Loucy (cell line): ENCODE data around the gene SPOCK3.

Experiments
- H2AFZ ChIP-seq: fragments of 200-600 bp; sonication (generic); 2 replicates; pipeline ENCODE4 v1.6.0; 2016; ENCODE audit warnings: antibody characterized with exemption, mild to moderate bottlenecking, low read length, moderate library complexity
- H3F3A ChIP-seq: fragments of 200-600 bp; 2 replicates; pipeline ENCODE4 v1.6.0; 2016; ENCODE audit warnings: antibody characterized with exemption, low read depth, mild to moderate bottlenecking
- H3K27me3 ChIP-seq: fragments of 200-600 bp; sonication (generic); 2 replicates; pipeline ENCODE4 v1.6.1; 2014; ENCODE audit warnings: low read length, mild to moderate bottlenecking; ENCODE audit not compliant: insufficient read depth, poor library complexity, severe bottlenecking
- H3K36me3 ChIP-seq: fragments of 200-600 bp; sonication (generic); 2 replicates; pipeline ENCODE4 v1.6.1; 2016; ENCODE audit warnings: low read length; ENCODE audit not compliant: insufficient read depth
- H3K4me1 ChIP-seq: fragments of 200-600 bp; sonication (generic); 2 replicates; pipeline ENCODE4 v1.5.1; 2014; ENCODE audit warnings: low read length, mild to moderate bottlenecking; ENCODE audit not compliant: insufficient read depth, poor library complexity, severe bottlenecking
- H3K4me2 ChIP-seq: fragments of 200-600 bp; sonication (generic); 2 replicates; pipeline ENCODE4 v1.6.0; 2014; ENCODE audit warnings: antibody characterized with exemption, low read length, low read depth, mild to moderate bottlenecking; ENCODE audit not compliant: poor library complexity, severe bottlenecking
- H3K4me3 ChIP-seq: fragments of 200-600 bp; sonication (generic); 2 replicates; pipeline ENCODE4 v1.5.1; 2014; ENCODE audit warnings: low read length, mild to moderate bottlenecking, mixed read lengths; ENCODE audit not compliant: poor library complexity, severe bottlenecking
- H3K79me2 ChIP-seq: fragments of 200-600 bp; sonication (generic); 2 replicates; pipeline ENCODE4 v1.6.1; 2014; ENCODE audit warnings: low read length; ENCODE audit not compliant: insufficient read depth
- H3K9ac ChIP-seq: fragments of 200-600 bp; sonication (generic); 2 replicates; pipeline ENCODE4 v1.6.0; 2014; ENCODE audit warnings: mild to moderate bottlenecking, low read depth, low read length, moderate library complexity; ENCODE audit not compliant: poor library complexity, severe bottlenecking
- H3K9me2 ChIP-seq: fragments of 200-600 bp; sonication (generic); replicated peaks from 2 replicates; pipeline ENCODE4 v1.6.1; 2016; ENCODE audit warnings: low read depth, low read length, mixed read lengths
- H3K9me3 ChIP-seq: fragments of 200-600 bp; sonication (generic); 2 replicates; pipeline ENCODE4 v1.6.1; 2014; ENCODE audit warnings: mild to moderate bottlenecking, antibody characterized with exemption, low read length, low read depth; ENCODE audit not compliant: insufficient read depth
- H4K20me1 ChIP-seq: fragments of 200-600 bp; sonication (generic); 2 replicates; pipeline ENCODE4 v1.6.0; 2014; ENCODE audit warnings: antibody characterized with exemption, low read length, mild to moderate bottlenecking; ENCODE audit not compliant: insufficient read depth, poor library complexity, severe bottlenecking
- EZH2phosphoT487 ChIP-seq: fragments of 200-600 bp; IDR thresholded peaks from 2 replicates; pipeline ENCODE4 v1.6.1; 2018; ENCODE audit warnings: antibody characterized with exemption, mild to moderate bottlenecking, moderate library complexity, borderline replicate concordance
- TF ChIP-seq, protein P1 (sequence below): fragments of 200-600 bp; sonication (generic); conservative IDR thresholded peaks from 2 replicates; pipeline ENCODE4 v1.5.1; 2014; ENCODE audit warnings: mild to moderate bottlenecking, antibody characterized with exemption, low read length

The SPOCK3 gene

DNA sequence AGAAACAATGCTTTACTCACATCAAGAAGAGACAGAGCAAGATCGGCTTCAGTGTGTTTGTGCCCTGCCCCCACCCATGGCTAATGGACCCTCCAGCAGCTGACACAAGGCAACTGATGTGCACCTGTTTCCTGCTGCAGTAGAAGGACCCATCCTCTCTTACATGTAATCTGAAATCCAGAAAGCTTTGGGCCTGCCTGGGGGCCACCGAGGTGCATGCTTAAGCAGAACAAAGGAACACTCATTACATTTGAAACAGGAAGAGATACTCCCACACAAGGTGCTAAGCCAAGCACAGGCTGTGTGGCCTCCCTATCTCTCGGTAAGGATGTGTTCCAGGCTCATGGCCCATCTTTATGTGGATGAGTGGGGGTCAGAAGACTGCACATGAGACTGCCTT, 338.0 kb downstream of the SPOCK3 start:
- H3K36me3 ChIP-seq, result no peaks in the 10 kb centered on the region
- H4K20me1 ChIP-seq, result no peaks in the 10 kb centered on the region
- H3K4me1 ChIP-seq, result no peaks in the 10 kb centered on the region
- no peaks in the 10 kb centered on the region for H3F3A ChIP-seq
- no peaks in the 10 kb centered on the region for H3K9me3 ChIP-seq
- no peak overlapping the region for H3K4me3 ChIP-seq
- H2AFZ ChIP-seq, result no peak overlapping the region
- no peaks in the 10 kb centered on the region for H3K27me3 ChIP-seq
- H3K4me2 ChIP-seq, result no peak overlapping the region
- no peak overlapping the region for H3K9ac ChIP-seq
- H3K9me2 ChIP-seq, result no peaks in the 10 kb centered on the region
- TF ChIP-seq EZH2phosphoT487, result no peak
- no peaks in the 10 kb centered on the region for H3K79me2 ChIP-seq

DNA sequence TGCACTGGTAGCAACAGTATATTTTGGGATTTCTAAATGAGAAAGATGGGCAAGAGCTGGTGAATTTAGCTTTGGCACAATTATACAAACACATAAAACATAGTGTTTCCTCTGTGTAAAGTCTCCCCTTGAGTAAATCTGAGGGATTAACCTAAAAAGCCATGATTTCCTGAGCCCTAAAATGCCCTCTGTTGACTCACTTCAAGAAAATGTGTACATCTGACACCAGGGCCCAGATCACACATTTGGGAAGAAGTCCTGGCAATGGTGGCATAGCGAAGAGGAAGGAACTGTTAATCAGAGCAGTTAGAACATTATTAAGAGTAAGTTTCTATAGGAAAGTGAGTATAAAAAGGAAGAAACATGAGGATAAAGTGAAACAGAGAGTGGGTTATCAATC, 338.5 kb downstream of the SPOCK3 start:
- no peaks in the 10 kb centered on the region for H3K27me3 ChIP-seq
- no peaks in the 10 kb centered on the region for H4K20me1 ChIP-seq
- H3K9me3 ChIP-seq, result no peaks in the 10 kb centered on the region
- H2AFZ ChIP-seq, result no peak overlapping the region
- H3K9ac ChIP-seq, result no peak overlapping the region
- no peaks in the 10 kb centered on the region for H3K9me2 ChIP-seq
- TF ChIP-seq, protein P1, sequence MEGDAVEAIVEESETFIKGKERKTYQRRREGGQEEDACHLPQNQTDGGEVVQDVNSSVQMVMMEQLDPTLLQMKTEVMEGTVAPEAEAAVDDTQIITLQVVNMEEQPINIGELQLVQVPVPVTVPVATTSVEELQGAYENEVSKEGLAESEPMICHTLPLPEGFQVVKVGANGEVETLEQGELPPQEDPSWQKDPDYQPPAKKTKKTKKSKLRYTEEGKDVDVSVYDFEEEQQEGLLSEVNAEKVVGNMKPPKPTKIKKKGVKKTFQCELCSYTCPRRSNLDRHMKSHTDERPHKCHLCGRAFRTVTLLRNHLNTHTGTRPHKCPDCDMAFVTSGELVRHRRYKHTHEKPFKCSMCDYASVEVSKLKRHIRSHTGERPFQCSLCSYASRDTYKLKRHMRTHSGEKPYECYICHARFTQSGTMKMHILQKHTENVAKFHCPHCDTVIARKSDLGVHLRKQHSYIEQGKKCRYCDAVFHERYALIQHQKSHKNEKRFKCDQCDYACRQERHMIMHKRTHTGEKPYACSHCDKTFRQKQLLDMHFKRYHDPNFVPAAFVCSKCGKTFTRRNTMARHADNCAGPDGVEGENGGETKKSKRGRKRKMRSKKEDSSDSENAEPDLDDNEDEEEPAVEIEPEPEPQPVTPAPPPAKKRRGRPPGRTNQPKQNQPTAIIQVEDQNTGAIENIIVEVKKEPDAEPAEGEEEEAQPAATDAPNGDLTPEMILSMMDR, result no peak
- no peak for TF ChIP-seq EZH2phosphoT487
- H3K4me1 ChIP-seq, result no peaks in the 10 kb centered on the region
- no peaks in the 10 kb centered on the region for H3K79me2 ChIP-seq
- no peaks in the 10 kb centered on the region for H3K36me3 ChIP-seq
- H3K4me3 ChIP-seq, result no peak overlapping the region
- H3F3A ChIP-seq, result no peaks in the 10 kb centered on the region
- no peak overlapping the region for H3K4me2 ChIP-seq

DNA sequence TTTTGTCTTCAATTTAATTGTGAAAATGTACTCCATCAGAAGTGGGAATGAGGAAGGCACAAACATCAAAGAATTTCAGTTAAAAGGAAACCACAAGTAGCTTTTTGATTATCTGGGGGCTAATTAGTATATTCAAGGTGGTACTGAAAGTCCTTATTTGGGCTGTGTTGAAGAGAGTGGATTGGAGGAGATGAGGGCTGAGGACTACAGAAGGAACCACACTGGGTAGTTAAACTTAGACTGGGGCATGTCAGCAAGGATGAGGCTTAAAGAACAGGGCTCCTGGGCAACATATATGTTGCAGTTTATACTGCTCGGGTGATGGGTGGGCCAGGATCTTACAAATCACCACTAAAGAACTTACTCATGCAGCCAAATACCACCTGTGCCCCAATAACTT, 346.8 kb downstream of the SPOCK3 start:
- TF ChIP-seq, protein P1, result no peak
- TF ChIP-seq EZH2phosphoT487, result no peak

DNA sequence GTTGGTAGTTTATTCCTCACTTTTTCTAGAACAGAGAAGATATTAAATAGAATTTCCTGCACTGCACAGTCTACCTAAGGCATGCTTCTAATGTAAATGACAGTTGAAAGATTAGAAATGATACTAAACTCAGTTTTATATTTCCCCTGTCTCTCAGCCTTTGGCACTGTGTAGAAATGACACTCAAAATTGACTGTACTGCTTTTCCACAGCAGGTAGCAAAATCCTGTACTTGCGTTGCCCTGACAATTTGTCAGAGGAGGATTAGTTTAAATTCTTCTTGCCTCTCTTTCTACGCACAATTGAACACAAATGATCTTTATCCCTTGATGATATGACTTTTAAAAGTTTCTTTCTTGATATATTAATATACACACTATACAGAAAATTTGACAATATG, 347.6 kb downstream of the SPOCK3 start:
- H3K36me3 ChIP-seq, result no peaks in the 10 kb centered on the region
- H3K4me2 ChIP-seq, result no peak overlapping the region
- no peaks in the 10 kb centered on the region for H3K9me3 ChIP-seq
- no peaks in the 10 kb centered on the region for H4K20me1 ChIP-seq
- no peak overlapping the region for H3K9ac ChIP-seq
- H3K4me1 ChIP-seq, result peaks cover 2% of the 10 kb centered on the region
- no peaks in the 10 kb centered on the region for H3K9me2 ChIP-seq
- no peaks in the 10 kb centered on the region for H3F3A ChIP-seq
- H3K4me3 ChIP-seq, result no peak overlapping the region
- no peaks in the 10 kb centered on the region for H3K79me2 ChIP-seq
- no peaks in the 10 kb centered on the region for H3K27me3 ChIP-seq
- TF ChIP-seq, protein P1, result no peak
- no peak for TF ChIP-seq EZH2phosphoT487
- no peak overlapping the region for H2AFZ ChIP-seq

More for the DNA sequence above, 346.8 kb downstream of the SPOCK3 start:
- Histone ChIP-seq H3K4me1 (peaks cover 2% of the 10 kb centered on the region), H3K4me2 (no peak overlapping the region), H4K20me1 (no peaks in the 10 kb centered on the region), H3K36me3 (no peaks in the 10 kb centered on the region), H3K79me2 (no peaks in the 10 kb centered on the region), H3K9ac (no peak overlapping the region), H3F3A (no peaks in the 10 kb centered on the region), H3K4me3 (no peak overlapping the region), H3K9me2 (no peaks in the 10 kb centered on the region), H2AFZ (no peak overlapping the region), H3K9me3 (no peaks in the 10 kb centered on the region), H3K27me3 (no peaks in the 10 kb centered on the region)
